ENCODE measurements around the gene C6orf52.

C6orf52 gene

DNA sequence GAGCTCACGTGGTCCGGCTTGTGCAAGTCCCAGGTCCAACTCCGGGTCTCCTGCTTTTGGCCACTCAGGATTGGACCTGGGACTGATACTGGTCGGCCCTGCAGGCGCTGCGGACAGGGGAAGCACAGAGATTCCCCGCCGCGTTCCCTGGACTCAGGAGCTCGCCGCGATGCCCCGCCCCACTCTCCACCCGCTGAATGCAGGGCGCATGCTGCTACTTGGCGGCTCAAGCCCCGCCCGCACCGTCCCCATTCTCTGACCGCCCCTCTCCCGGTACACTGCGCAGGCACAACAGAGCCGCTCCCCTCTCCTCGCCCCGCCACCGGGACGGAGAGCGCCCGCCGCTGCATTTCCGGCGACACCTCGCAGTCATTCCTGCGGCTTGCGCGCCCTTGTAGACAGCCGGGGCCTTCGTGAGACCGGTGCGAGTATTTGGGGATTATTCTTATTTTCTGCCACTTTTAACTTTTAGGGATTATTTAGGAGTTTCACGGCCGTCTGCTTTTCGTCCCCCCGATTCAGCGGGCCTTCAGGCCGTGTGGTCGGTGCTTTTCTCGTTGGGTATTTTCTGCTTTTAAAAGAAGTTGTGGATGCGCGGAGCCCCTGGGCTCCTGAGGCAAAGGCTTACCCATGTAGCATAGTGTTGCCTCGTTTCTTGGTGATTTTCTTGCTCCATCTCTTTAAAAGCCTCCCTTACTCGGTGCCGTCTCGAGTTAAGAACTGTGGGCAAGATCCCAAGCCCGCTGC lies 28.6 kb upstream of the C6orf52 start, which contains the start of gene TMEM14C:
TSS of gene TMEM14C (plus strand) at position 251 of the 747 bp plus-strand sequence. CDS start 1,544 bp downstream, outside the sequence.
- TF ChIP-seq CEBPB (IDR thresholded peaks at IDR 0.05), result peak; percentile 83
- no peak; the same call in 1 of the 2 replicates for TF ChIP-seq CREB1 (IDR thresholded peaks at IDR 0.05; ENCODE audit: low read depth)
- TF ChIP-seq YY1 (IDR thresholded peaks at IDR 0.05; ENCODE audit: low read depth), result peak; percentile 26; the same call in 1 of the 2 replicates
- TF ChIP-seq, protein P1, sequence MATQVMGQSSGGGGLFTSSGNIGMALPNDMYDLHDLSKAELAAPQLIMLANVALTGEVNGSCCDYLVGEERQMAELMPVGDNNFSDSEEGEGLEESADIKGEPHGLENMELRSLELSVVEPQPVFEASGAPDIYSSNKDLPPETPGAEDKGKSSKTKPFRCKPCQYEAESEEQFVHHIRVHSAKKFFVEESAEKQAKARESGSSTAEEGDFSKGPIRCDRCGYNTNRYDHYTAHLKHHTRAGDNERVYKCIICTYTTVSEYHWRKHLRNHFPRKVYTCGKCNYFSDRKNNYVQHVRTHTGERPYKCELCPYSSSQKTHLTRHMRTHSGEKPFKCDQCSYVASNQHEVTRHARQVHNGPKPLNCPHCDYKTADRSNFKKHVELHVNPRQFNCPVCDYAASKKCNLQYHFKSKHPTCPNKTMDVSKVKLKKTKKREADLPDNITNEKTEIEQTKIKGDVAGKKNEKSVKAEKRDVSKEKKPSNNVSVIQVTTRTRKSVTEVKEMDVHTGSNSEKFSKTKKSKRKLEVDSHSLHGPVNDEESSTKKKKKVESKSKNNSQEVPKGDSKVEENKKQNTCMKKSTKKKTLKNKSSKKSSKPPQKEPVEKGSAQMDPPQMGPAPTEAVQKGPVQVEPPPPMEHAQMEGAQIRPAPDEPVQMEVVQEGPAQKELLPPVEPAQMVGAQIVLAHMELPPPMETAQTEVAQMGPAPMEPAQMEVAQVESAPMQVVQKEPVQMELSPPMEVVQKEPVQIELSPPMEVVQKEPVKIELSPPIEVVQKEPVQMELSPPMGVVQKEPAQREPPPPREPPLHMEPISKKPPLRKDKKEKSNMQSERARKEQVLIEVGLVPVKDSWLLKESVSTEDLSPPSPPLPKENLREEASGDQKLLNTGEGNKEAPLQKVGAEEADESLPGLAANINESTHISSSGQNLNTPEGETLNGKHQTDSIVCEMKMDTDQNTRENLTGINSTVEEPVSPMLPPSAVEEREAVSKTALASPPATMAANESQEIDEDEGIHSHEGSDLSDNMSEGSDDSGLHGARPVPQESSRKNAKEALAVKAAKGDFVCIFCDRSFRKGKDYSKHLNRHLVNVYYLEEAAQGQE (IDR thresholded peaks at IDR 0.05; ENCODE audit: low read depth), result no peak
- TF ChIP-seq TAF1 (IDR thresholded peaks at IDR 0.05; ENCODE audit: low read depth), result peak; percentile 89
- no peak for TF ChIP-seq FOXM1 (IDR thresholded peaks at IDR 0.05; ENCODE audit: borderline replicate concordance, low read depth)
- no peak for TF ChIP-seq EGR1 (IDR thresholded peaks at IDR 0.05)
- 0 out of 2 replicates have a peak, but pooled peaks have one; percentile 12 for TF ChIP-seq EP300 (IDR thresholded peaks at IDR 0.05; ENCODE audit: borderline replicate concordance)
- TF ChIP-seq MAX (IDR thresholded peaks at IDR 0.05), result no peak; the same call in none of the 2 replicates
- TF ChIP-seq TCF12 (IDR thresholded peaks at IDR 0.05; ENCODE audit: low read depth), result peak; percentile 64; the same call in 1 of the 2 replicates
- peak; percentile 89 for TF ChIP-seq USF1 (IDR thresholded peaks at IDR 0.05)
- TF ChIP-seq RAD21 (IDR thresholded peaks at IDR 0.05; ENCODE audit: low read depth), result peak; percentile 19; the same call in 1 of the 2 replicates
- 0 out of 2 replicates have a peak, but pooled peaks have one; percentile 29 for TF ChIP-seq ZBTB7A (IDR thresholded peaks at IDR 0.05; ENCODE audit: low read depth)
- TF ChIP-seq TEAD4 (IDR thresholded peaks at IDR 0.05), result peak; percentile 34; the same call in 1 of the 2 replicates
- TF ChIP-seq NFIC (IDR thresholded peaks at IDR 0.05), result no peak

DNA sequence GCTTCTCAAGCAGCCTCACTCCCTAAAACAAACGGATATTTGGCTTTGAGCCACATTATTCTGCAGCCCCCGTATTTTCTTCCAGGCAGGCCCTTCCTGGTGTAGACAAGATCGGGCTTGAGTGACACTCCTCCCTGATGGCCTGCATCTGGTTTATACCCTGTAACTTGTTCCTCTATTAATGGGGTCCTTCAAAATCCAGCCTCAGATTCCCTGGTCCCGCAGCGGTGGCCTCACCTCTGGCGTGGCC lies 28.1 kb upstream of the C6orf52 start:
- TF ChIP-seq MAX (IDR thresholded peaks at IDR 0.05), result peak; percentile 90; the same call in 1 of the 2 replicates
- TF ChIP-seq NFIC (IDR thresholded peaks at IDR 0.05), result peak; percentile 59; the same call in 1 of the 2 replicates
- no peak for TF ChIP-seq FOXM1 (IDR thresholded peaks at IDR 0.05; ENCODE audit: borderline replicate concordance, low read depth)

DNA sequence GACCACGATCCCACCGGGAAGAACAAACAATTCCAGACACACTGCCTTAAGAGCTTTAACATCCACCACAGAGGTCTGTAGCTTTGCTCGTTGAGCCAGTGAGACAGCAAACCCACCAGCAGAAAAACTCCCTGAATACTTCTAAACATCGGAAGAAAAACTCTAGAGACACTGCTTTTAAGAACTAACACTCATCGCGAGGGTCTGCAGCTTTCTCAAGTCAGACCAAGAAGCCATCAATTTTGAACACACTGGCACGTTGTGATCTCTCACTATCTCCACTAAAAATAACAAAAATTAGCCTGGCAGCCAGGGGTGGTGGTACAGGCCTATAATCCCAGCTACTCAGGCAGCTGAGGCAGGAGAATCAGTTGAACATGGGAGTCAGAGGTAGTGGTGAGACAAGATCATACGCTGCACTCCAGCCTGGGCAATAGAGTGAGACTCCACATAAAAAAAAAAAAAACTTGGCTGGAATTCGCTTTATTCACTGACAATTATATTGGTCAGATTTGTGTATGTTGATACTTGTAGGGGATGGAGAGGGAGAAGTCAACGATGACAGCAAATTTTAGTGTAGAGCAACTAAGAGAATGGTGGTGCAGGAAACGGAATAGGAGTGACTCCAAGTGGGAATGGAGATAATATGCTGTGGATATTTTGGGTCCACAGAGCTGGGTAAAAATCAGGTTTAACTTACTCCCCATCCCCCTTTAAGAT lies 27.6 kb upstream of the C6orf52 start:
- TF ChIP-seq ZBTB7A (IDR thresholded peaks at IDR 0.05; ENCODE audit: low read depth), result no peak
- TF ChIP-seq TEAD4 (IDR thresholded peaks at IDR 0.05), result no peak
- TF ChIP-seq NFIC (IDR thresholded peaks at IDR 0.05), result no peak
- no peak for TF ChIP-seq RAD21 (IDR thresholded peaks at IDR 0.05; ENCODE audit: low read depth)
- TF ChIP-seq YY1 (IDR thresholded peaks at IDR 0.05; ENCODE audit: low read depth), result no peak
- TF ChIP-seq TAF1 (IDR thresholded peaks at IDR 0.05; ENCODE audit: low read depth), result no peak
- TF ChIP-seq USF1 (IDR thresholded peaks at IDR 0.05), result no peak
- TF ChIP-seq, protein P1 (IDR thresholded peaks at IDR 0.05; ENCODE audit: low read depth), result no peak
- no peak for TF ChIP-seq EP300 (IDR thresholded peaks at IDR 0.05; ENCODE audit: borderline replicate concordance)
- TF ChIP-seq EGR1 (IDR thresholded peaks at IDR 0.05), result no peak
- no peak for TF ChIP-seq FOXM1 (IDR thresholded peaks at IDR 0.05; ENCODE audit: borderline replicate concordance, low read depth)
- TF ChIP-seq TCF12 (IDR thresholded peaks at IDR 0.05; ENCODE audit: low read depth), result no peak
- no peak for TF ChIP-seq MAX (IDR thresholded peaks at IDR 0.05)
- TF ChIP-seq CREB1 (IDR thresholded peaks at IDR 0.05; ENCODE audit: low read depth), result no peak
- no peak for TF ChIP-seq CEBPB (IDR thresholded peaks at IDR 0.05)

- TF ChIP-seq NFIC (IDR thresholded peaks at IDR 0.05) (no peak), TEAD4 (IDR thresholded peaks at IDR 0.05) (no peak), CREB1 (IDR thresholded peaks at IDR 0.05; ENCODE audit: low read depth) (no peak), TAF1 (IDR thresholded peaks at IDR 0.05; ENCODE audit: low read depth) (no peak), CEBPB (IDR thresholded peaks at IDR 0.05) (no peak), RAD21 (IDR thresholded peaks at IDR 0.05; ENCODE audit: low read depth) (no peak), ZBTB7A (IDR thresholded peaks at IDR 0.05; ENCODE audit: low read depth) (no peak), USF1 (IDR thresholded peaks at IDR 0.05) (no peak)
Observed at GRCh38 chr6:10720265-10720959, 26.0 kb upstream of the C6orf52 start.

All from Ishikawa (cell line).